HG03565 (cell line): ENCODE results near the gene CCNY.
A peak's percentile ranks its signal among the peaks of the same experiment; 100 is the strongest.

Experiments
- ATAC-seq: cut with Tn5 transposase; IDR thresholded peaks from one replicate; pipeline ENCODE4 v1.9.1; 2021; ENCODE audit warnings: mild to moderate bottlenecking, moderate library complexity; ENCODE audit not compliant: unreplicated experiment

Gene CCNY

GRCh38 chr10:35379226-35380137 is 43.2 kb downstream of the CCNY start:
- peak; percentile 78 for ATAC-seq

GRCh38 chr10:35382096-35382495 is 45.8 kb downstream of the CCNY start:
- ATAC-seq = no peak

GRCh38 chr10:35384265-35384868 is 48.1 kb downstream of the CCNY start:
- no peak for ATAC-seq

GRCh38 chr10:35386594-35387174 is 50.4 kb downstream of the CCNY start:
- ATAC-seq = no peak

- ATAC-seq = peak; percentile 79
These were observed 51.5 kb downstream of the CCNY start for GRCh38 chr10:35387768-35388167.

GRCh38 chr10:35388197-35388596 is 51.9 kb downstream of the CCNY start:
- ATAC-seq = peak; percentile 28

- no peak for ATAC-seq
These were observed 52.4 kb downstream of the CCNY start for GRCh38 chr10:35388682-35389081.

GRCh38 chr10:35390161-35390840 is 54.0 kb downstream of the CCNY start:
- ATAC-seq = no peak

GRCh38 chr10:35390843-35391152 is 54.5 kb downstream of the CCNY start:
- ATAC-seq = no peak

- ATAC-seq = no peak
These were observed 55.0 kb downstream of the CCNY start for GRCh38 chr10:35391153-35391953.

GRCh38 chr10:35391954-35392262 is 55.6 kb downstream of the CCNY start:
- no peak for ATAC-seq

- ATAC-seq = no peak
These were observed 56.3 kb downstream of the CCNY start for GRCh38 chr10:35392482-35393228.

GRCh38 chr10:35394411-35394851 is 58.1 kb downstream of the CCNY start:
- ATAC-seq = no peak

- ATAC-seq = no peak
These were observed 58.6 kb downstream of the CCNY start for GRCh38 chr10:35394934-35395333.

- no peak for ATAC-seq
These were observed 60.5 kb downstream of the CCNY start for GRCh38 chr10:35396560-35397434.

GRCh38 chr10:35397953-35398352 is 61.6 kb downstream of the CCNY start:
- no peak for ATAC-seq

GRCh38 chr10:35398355-35398754 is 62.0 kb downstream of the CCNY start:
- ATAC-seq = no peak

- ATAC-seq = no peak
These were observed 62.6 kb downstream of the CCNY start for GRCh38 chr10:35398908-35399307.

- ATAC-seq = no peak
These were observed 63.2 kb downstream of the CCNY start for GRCh38 chr10:35399414-35400009.
